ENCODE data around the gene SSNA1. TPM values are rescaled to one million over a fixed set of nuclear protein-coding genes. Genes with fewer than 3 reads are reported as not detected.

Gene SSNA1
- total and polyA plus RNA-seq, 2 donors (not counting 1 experiment from before 2014, with no cell fraction given): 53.6 to 129 TPM

DNA sequence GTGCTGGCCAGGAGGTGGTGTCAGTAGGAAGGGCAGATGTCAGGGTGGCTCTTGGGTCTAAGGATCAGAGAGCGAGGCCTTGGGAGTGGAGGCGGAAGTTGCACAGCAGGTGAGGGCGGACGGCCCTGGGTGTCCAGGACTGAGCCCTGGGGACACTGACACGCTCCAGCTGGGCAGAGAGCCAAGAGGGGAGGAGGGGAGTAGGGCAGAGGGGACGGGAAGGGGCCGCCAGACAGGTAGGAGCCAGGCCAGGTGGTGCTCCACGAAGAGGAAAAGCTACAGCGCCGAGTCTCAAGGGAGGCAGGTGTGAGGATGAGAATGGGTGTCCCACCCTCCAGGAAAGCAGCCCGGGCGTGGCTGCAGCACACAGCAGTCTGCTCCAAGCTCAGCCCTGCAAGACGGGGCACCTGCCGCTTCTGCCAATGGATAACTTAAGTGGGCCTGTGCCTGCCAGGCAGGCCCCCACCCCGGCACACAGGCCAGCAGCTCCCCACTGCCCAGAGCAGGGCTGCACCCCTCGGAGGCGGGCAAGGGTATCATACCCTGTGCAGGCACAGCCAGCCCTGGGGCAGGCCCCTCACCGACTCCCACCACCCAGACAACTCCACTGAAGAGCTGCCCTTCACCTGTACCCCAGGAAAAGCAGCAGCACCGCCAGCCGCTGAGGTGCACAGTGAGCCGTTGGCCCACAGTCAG lies 7.2 kb downstream of the SSNA1 start:
- intact Hi-C loops (cut with micrococcal nuclease): no loop called here
- no peak overlapping the region for H3K27ac ChIP-seq (ENCODE audit: low read length in 2 of 2)
- H3K9ac ChIP-seq (ENCODE audit: low read length): no peak overlapping the region
- H3K9me3 ChIP-seq (ENCODE audit: control extremely low read depth in 1 of 3, control insufficient read depth in 2 of 3, insufficient read depth in 1 of 3, low read length in 2 of 3): no peaks in the 10 kb centered on the region
- H3K27me3 ChIP-seq (replicated peaks in 1 of 4; ENCODE audit: control extremely low read depth in 1 of 4, control insufficient read depth in 3 of 4, insufficient read depth in 4 of 4, low read length in 3 of 4): peaks cover 0 to 6% (median 0%) of the 10 kb centered on the region in 4 experiments
- H3K4me1 ChIP-seq (ENCODE audit: control insufficient read depth in 2 of 2, insufficient read depth in 2 of 2, low read length in 2 of 2): peaks cover 8 to 9% of the 10 kb centered on the region in 2 donors
- H2AFZ ChIP-seq (ENCODE audit: insufficient read depth, low read depth, low read length, poor library complexity, severe bottlenecking): no peak overlapping the region
- POLR2A ChIA-PET: interaction anchor here (0.7 kb wide), 1 partner anchor 12 kb away, joined by 3 read pairs; no protein-coding TSS in a partner anchor
- peaks cover 82% of the 10 kb centered on the region for H3K79me2 ChIP-seq (ENCODE audit: control insufficient read depth, insufficient read depth, low read length)
- no peak overlapping the region for H3K4me2 ChIP-seq (replicated peaks; ENCODE audit: low read depth, low read length, poor library complexity, severe bottlenecking)
- H3K27me3 Mint-ChIP-seq: no peaks in the 10 kb centered on the region
- WGBS (ENCODE audit: insufficient coverage): 95% methylated on average over 21 of the region's 21 CpGs
- no peak overlapping the region for H3K4me3 ChIP-seq (ENCODE audit: control extremely low read depth in 1 of 5, extremely low read depth in 1 of 5, insufficient read depth in 1 of 5, low read depth in 2 of 5, low read length in 4 of 5)
- DNase-seq (no peak), ATAC-seq (ENCODE audit: low read depth) (no peak)
- no peaks in the 10 kb centered on the region for H3K9me3 Mint-ChIP-seq (ENCODE audit: insufficient read depth)
- TF ChIP-seq EZH2 (IDR thresholded peaks at IDR 0.05; ENCODE audit: borderline replicate concordance, insufficient read depth, low read depth, low read length, poor library complexity, severe bottlenecking): no peak
- TF ChIP-seq, protein P1, sequence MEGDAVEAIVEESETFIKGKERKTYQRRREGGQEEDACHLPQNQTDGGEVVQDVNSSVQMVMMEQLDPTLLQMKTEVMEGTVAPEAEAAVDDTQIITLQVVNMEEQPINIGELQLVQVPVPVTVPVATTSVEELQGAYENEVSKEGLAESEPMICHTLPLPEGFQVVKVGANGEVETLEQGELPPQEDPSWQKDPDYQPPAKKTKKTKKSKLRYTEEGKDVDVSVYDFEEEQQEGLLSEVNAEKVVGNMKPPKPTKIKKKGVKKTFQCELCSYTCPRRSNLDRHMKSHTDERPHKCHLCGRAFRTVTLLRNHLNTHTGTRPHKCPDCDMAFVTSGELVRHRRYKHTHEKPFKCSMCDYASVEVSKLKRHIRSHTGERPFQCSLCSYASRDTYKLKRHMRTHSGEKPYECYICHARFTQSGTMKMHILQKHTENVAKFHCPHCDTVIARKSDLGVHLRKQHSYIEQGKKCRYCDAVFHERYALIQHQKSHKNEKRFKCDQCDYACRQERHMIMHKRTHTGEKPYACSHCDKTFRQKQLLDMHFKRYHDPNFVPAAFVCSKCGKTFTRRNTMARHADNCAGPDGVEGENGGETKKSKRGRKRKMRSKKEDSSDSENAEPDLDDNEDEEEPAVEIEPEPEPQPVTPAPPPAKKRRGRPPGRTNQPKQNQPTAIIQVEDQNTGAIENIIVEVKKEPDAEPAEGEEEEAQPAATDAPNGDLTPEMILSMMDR (IDR thresholded peaks at IDR 0.05): no peak
- H3K4me1 Mint-ChIP-seq: peaks cover 6% of the 10 kb centered on the region
- H3K36me3 ChIP-seq (replicated peaks in 1 of 2; ENCODE audit: control extremely low read depth in 1 of 2, control insufficient read depth in 1 of 2, extremely low read depth in 1 of 2, insufficient read depth in 2 of 2, low read length in 1 of 2): peaks cover 0 to 8% of the 10 kb centered on the region in 2 experiments
- no peak overlapping the region for H3K27ac Mint-ChIP-seq
- CTCF ChIA-PET: no interaction called here
- H3K4me3 Mint-ChIP-seq: no peak overlapping the region
- peaks cover 42% of the 10 kb centered on the region for H4K20me1 ChIP-seq (ENCODE audit: control insufficient read depth, insufficient read depth, low read length, poor library complexity, severe bottlenecking)
